ENCODE data around the gene IFNL3.

DNA sequence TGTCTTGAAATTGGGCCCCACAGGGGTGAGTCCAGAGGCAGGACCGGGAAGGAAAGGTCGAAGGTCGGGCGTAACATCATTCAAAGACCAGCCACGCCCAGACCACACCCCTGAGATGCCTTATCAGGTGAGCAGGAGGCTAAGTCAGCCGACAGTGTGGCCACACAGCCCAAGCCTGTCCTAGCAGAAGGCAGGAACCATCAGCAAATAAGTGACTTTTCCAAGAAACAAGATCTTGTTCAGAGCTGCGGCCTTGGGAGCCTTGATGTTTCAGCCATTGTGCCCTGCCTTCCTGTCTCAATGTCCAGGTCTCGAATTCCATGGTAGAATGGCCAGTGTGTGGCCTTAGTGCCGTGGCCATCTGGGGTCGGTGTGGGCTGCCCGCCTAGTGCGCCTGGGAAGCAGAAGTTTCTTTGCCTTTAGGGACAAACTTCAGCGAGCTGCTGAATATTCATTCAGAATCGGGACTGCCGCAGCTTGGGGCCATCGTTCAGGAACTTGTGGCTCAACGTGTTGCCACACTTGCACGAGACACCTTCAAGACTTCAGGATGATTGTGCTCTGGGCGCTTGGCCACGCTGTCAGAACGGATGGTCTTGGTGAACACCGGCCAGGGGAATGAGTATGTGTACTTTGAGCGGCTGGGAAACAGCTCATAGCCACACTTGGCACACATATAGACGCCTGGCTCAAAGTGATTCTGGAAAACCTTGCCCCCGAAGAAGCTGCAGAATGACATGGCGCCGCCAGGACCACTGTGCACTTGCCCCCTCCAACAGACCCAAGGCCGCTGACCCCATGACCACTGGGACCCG, 9.9 kb upstream of the IFNL3 start:
- TF ChIP-seq EZH2 (IDR thresholded peaks at IDR 0.05; ENCODE audit: insufficient read depth, poor library complexity, severe bottlenecking) (no peak), EZH2phosphoT487 (IDR thresholded peaks at IDR 0.05; ENCODE audit: insufficient read depth, low read depth) (no peak)

Data from GM23248 (cell line).